ENCODE results near the gene MND1.

MND1 gene

DNA sequence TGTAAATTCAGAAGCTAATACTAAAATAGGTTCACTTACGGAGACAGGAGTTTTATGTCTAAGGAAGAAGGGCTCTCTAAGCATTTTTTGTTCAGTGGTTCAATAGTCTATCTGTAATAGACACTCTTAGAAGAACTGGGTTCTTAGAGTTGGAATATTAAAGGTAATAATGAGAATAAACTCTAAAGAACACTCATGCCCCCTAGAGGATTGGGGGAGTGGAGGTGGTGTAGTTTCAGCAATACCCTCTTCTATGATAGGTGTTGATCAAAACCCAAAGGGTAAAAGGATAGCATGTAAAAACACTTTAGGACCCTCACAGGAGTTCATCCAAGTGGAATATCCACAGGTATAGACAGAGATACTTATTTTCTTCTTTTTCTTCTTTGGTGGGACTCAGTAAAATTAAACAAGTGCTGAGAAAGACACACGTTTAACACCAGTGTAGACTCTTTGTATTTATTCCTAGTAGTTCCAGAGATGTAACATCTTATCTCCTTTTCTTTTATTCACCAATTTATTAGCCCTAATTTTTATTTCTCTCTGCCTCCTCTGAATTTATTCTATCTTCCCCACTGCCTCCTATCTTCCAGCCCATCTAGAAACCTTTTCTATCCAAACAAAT is 25.7 kb upstream of the MND1 start:
- no peaks in the 10 kb centered on the region for H4K20me1 ChIP-seq (ENCODE audit: control insufficient read depth, insufficient read depth, low read depth, low read length)
- peaks cover 5% of the 10 kb centered on the region; the same call in 1 of the 2 replicates for H3F3A ChIP-seq (ENCODE audit: control insufficient read depth, insufficient read depth)
- no peak overlapping the region for H3K4me2 ChIP-seq (ENCODE audit: low read length)
- H3K27ac ChIP-seq (ENCODE audit: low read depth, low read length): no peak overlapping the region
- no peaks in the 10 kb centered on the region for H3K79me2 ChIP-seq (ENCODE audit: control insufficient read depth, low read length)
- H3K9me3 ChIP-seq (ENCODE audit: control insufficient read depth, insufficient read depth, low read length): no peaks in the 10 kb centered on the region
- no peak for TF ChIP-seq EZH2phosphoT487 (IDR thresholded peaks at IDR 0.05; ENCODE audit: borderline replicate concordance, low read length)
- TF ChIP-seq, protein P1, sequence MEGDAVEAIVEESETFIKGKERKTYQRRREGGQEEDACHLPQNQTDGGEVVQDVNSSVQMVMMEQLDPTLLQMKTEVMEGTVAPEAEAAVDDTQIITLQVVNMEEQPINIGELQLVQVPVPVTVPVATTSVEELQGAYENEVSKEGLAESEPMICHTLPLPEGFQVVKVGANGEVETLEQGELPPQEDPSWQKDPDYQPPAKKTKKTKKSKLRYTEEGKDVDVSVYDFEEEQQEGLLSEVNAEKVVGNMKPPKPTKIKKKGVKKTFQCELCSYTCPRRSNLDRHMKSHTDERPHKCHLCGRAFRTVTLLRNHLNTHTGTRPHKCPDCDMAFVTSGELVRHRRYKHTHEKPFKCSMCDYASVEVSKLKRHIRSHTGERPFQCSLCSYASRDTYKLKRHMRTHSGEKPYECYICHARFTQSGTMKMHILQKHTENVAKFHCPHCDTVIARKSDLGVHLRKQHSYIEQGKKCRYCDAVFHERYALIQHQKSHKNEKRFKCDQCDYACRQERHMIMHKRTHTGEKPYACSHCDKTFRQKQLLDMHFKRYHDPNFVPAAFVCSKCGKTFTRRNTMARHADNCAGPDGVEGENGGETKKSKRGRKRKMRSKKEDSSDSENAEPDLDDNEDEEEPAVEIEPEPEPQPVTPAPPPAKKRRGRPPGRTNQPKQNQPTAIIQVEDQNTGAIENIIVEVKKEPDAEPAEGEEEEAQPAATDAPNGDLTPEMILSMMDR (IDR thresholded peaks at IDR 0.05; ENCODE audit: low read depth, low read length, poor library complexity, severe bottlenecking): peak; percentile 80
- H3K36me3 ChIP-seq (ENCODE audit: control insufficient read depth, low read length): no peaks in the 10 kb centered on the region
- no peaks in the 10 kb centered on the region for H3K9me2 ChIP-seq (replicated peaks; ENCODE audit: control insufficient read depth, low read length)
- H3K27me3 ChIP-seq (ENCODE audit: control insufficient read depth, low read length): no peaks in the 10 kb centered on the region
- no peak overlapping the region for H3K4me3 ChIP-seq (ENCODE audit: low read length)
- peaks cover 23% of the 10 kb centered on the region for H3K4me1 ChIP-seq (ENCODE audit: control insufficient read depth, low read length)

DNA sequence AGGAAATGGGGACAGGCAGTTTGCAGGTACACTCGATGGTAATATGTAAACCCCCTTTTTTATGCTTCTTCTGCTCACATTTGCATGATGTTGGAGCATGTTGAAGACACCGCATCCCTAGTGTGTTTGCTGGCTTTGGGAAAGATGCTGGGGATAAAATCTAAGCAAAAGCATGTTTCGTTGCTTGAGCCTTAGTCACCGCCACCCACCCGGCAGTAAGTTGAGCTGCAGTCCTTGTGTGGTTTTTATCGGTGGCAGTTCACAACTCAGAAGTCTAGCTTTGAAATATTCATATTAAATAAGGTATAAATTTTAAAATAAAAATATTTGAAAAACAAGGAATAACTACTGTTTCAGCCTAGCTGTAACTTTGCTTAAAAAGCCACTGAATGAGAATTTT is 21.7 kb upstream of the MND1 start:
- H3K27me3 ChIP-seq (ENCODE audit: control insufficient read depth, low read length): no peaks in the 10 kb centered on the region
- no peaks in the 10 kb centered on the region for H3K9me3 ChIP-seq (ENCODE audit: control insufficient read depth, insufficient read depth, low read length)
- H3F3A ChIP-seq (ENCODE audit: control insufficient read depth, insufficient read depth): peaks cover 8% of the 10 kb centered on the region
- H3K79me2 ChIP-seq (ENCODE audit: control insufficient read depth, low read length): no peaks in the 10 kb centered on the region
- H3K27ac ChIP-seq (ENCODE audit: low read depth, low read length): no peak overlapping the region
- H3K36me3 ChIP-seq (ENCODE audit: control insufficient read depth, low read length): no peaks in the 10 kb centered on the region
- H4K20me1 ChIP-seq (ENCODE audit: control insufficient read depth, insufficient read depth, low read depth, low read length): no peaks in the 10 kb centered on the region
- no peak overlapping the region for H3K4me3 ChIP-seq (ENCODE audit: low read length)
- TF ChIP-seq, protein P1 (IDR thresholded peaks at IDR 0.05; ENCODE audit: low read depth, low read length, poor library complexity, severe bottlenecking): no peak
- TF ChIP-seq EZH2phosphoT487 (IDR thresholded peaks at IDR 0.05; ENCODE audit: borderline replicate concordance, low read length): no peak
- peak overlapping the region; percentile 59 for H3K4me2 ChIP-seq (ENCODE audit: low read length)
- H3K4me1 ChIP-seq (ENCODE audit: control insufficient read depth, low read length): peaks cover 36% of the 10 kb centered on the region
- no peaks in the 10 kb centered on the region for H3K9me2 ChIP-seq (replicated peaks; ENCODE audit: control insufficient read depth, low read length)

GRCh38 chr4:153324046-153324445 is 20.4 kb upstream of the MND1 start:
- H3K36me3 ChIP-seq (ENCODE audit: control insufficient read depth, low read length): no peaks in the 10 kb centered on the region

More at GRCh38 chr4:153324046-153324445, 20.4 kb upstream of the MND1 start:
- Histone ChIP-seq H3K27ac (ENCODE audit: low read depth, low read length) (no peak overlapping the region), H3K9me3 (ENCODE audit: control insufficient read depth, insufficient read depth, low read length) (no peaks in the 10 kb centered on the region), H3K4me2 (ENCODE audit: low read length) (peak overlapping the region; percentile 59; the same call in 1 of the 2 replicates), H3K27me3 (ENCODE audit: control insufficient read depth, low read length) (no peaks in the 10 kb centered on the region), H3K9me2 (replicated peaks; ENCODE audit: control insufficient read depth, low read length) (no peaks in the 10 kb centered on the region), H4K20me1 (ENCODE audit: control insufficient read depth, insufficient read depth, low read depth, low read length) (no peaks in the 10 kb centered on the region), H3K79me2 (ENCODE audit: control insufficient read depth, low read length) (no peaks in the 10 kb centered on the region), H3K4me1 (ENCODE audit: control insufficient read depth, low read length) (peaks cover 41% of the 10 kb centered on the region), H3F3A (ENCODE audit: control insufficient read depth, insufficient read depth) (peaks cover 8% of the 10 kb centered on the region), H3K4me3 (ENCODE audit: low read length) (no peak overlapping the region)
- TF ChIP-seq EZH2phosphoT487 (IDR thresholded peaks at IDR 0.05; ENCODE audit: borderline replicate concordance, low read length): no peak
- TF ChIP-seq, protein P1 (IDR thresholded peaks at IDR 0.05; ENCODE audit: low read depth, low read length, poor library complexity, severe bottlenecking): no peak

All from DOHH2 (cell line).